ENCODE results near the gene UBE2H.

DNA sequence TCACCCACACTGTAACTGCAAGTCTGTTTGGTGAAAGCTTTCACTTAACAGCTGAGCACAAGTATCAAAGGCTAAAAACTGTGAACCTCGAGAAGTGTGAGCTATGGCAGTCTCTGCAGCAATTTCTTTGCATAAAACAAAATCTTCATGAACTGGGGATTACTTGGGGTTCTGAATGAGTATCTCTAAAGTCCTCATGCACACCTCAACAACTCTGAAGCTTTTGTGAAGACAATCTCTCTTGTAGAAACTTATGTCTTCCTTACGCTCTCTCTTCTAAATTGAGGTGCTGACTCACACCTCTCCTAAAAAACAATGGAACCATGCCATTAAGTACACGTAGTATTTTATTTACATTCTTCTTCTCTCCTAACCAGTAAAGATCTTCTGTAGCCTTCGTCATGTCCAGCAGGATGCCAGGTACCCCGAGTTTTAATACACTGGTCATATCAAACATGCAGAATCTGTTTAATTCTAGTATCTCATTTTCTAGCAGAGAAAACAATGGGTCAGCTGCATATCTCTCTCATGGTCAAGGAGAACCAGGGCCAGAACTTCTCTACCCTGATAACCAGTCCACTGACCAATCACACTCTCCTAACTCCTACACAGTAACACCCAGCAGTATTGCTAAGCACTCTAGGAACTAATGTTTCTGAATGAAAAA, 76.9 kb downstream of the UBE2H start:
- TF ChIP-seq, protein P1, sequence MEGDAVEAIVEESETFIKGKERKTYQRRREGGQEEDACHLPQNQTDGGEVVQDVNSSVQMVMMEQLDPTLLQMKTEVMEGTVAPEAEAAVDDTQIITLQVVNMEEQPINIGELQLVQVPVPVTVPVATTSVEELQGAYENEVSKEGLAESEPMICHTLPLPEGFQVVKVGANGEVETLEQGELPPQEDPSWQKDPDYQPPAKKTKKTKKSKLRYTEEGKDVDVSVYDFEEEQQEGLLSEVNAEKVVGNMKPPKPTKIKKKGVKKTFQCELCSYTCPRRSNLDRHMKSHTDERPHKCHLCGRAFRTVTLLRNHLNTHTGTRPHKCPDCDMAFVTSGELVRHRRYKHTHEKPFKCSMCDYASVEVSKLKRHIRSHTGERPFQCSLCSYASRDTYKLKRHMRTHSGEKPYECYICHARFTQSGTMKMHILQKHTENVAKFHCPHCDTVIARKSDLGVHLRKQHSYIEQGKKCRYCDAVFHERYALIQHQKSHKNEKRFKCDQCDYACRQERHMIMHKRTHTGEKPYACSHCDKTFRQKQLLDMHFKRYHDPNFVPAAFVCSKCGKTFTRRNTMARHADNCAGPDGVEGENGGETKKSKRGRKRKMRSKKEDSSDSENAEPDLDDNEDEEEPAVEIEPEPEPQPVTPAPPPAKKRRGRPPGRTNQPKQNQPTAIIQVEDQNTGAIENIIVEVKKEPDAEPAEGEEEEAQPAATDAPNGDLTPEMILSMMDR (conservative IDR thresholded peaks at IDR 0.05; ENCODE audit: low read depth, low read length): no peak
- no peak for TF ChIP-seq EZH2 (IDR thresholded peaks at IDR 0.05; ENCODE audit: borderline replicate concordance, low read depth, low read length, poor library complexity, severe bottlenecking)

Data from A673 (cell line).